NCI-H345 (cell line): ENCODE data around the gene TUBB2A.
"Not testable (repeated sequence)": the region's sequence is repeated elsewhere in the genome, so short reads cannot be mapped to it uniquely, and the experiment has no call there.

Source experiments
- DNase-seq: peaks from one replicate; lab custom pipeline; 2025; lab: John Stamatoyannopoulos, UW

Gene TUBB2A

DNA sequence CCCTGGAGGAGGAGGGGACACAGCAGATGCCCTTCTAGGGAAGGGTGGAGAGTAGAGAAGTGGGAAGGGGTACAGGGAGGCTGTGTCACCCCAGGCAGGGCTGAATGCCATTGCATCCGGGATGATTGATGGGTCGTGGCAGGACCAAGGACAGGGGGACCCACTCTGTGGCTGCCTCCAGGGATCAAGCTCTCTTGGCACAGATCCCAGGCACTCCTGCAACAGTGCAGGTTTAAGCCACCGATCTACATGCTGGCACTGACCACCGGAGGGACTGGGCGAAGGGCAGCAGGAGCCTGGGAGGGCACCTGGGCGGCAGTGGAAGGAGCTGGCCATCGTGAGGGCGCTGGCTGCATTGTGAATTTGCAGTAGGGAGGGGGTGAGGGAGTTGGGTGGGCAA lies 22.6 kb upstream of the TUBB2A start:
- not testable (repeated sequence) for DNase-seq

GRCh38 chr6:3178666-3179065 lies 21.3 kb upstream of the TUBB2A start:
- DNase-seq = not testable (repeated sequence)

DNA sequence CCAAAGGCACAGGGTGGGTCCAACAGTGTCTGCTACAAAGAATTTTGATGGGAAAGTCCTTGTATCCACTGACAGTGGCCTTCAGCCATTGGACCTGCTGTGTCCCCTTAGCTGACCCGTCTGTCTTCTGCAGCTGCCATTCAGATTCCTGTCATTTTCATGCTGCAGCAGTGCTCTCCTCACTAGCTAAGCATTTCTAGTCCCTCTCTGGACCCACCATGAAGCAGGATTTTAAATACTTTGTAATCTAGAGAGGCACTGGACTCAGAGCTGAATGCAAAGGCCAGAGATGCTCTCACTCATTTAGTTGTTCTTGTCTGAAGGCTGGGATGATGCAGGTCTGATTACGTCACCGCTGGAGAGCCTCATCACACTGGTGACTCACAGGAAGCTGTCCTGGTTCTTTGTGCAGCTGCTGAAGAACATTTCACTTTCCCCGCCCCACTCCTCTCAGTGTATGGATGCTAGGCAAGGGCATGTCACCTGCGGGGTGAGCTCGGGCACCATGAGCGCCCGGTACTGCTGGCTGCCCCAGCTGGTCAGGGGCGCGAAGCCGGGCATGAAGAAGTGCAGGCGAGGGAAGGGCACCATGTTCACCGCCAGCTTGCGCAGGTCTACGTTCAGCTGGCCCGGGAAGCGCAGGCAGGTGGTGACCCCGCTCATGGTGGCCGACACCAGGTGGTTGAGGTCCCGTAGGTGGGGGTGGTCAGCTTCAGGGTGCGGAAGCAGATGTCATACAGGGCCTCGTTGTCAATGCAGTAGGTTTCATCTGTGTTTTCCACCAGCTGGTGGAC lies 19.4 kb upstream of the TUBB2A start:
- DNase-seq = no peak

GRCh38 chr6:3175715-3176402 lies 18.5 kb upstream of the TUBB2A start:
- no peak for DNase-seq

- not testable (repeated sequence) for DNase-seq
Observed at GRCh38 chr6:3173636-3174089, 16.3 kb upstream of the TUBB2A start.

DNA sequence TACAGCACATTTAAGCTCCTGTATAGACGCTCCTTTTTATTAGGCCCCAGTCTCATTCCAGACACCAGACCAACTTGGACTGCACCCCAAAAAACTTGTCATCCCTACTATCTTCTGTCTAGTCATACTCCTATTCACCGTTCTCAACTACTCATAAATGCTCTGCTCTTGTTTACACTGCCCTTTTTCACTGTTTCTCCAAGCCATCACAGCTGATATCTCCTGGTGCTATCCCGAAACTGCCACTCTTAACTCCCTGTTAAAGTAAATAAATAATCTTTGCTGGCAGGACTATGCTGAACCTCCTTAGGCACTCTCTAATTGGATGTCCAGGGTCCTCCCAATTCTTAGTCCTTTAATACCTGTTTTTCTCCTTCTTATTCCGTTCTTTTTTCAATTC lies 15.4 kb upstream of the TUBB2A start:
- DNase-seq = not testable (repeated sequence)

DNA sequence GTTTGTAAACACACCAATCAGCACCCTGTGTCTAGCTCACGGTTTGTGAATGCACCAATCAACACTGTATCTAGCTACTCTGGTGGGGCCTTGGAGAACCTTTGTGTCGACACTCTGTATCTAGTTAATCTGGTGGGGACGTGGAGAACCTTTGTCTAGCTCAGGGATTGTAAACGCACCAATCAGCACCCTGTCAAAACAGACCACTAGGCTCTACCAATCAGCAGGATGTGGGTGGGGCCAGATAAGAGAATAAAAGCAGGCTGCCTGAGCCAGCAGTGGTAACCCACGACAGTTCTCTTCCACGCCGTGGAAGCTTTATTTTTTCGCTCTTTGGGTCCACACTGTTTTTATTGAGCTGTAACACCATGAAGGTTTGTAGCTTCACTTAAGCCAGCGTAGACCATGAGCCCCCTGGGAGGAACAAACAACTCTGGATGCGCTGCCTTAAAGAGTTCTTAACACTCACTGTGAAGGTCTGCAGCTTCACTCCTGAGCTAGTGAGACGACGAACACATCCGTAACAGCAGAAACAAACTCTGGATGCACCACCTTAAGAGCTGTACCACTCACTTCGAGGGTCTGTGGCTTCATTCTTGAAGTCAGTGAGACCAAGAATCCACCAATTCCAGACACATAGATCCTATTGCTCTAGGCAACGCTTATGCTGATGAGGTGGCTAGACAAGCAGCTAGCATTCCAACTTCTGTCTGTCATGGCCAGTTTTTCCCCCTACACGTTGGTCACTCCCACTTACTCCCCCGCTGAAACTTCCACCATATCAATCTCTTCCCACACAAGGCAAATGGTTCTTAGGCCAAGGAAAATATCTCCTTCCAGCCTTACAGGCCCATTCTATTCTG lies 14.2 kb upstream of the TUBB2A start:
- not testable (repeated sequence) for DNase-seq

- not testable (repeated sequence) for DNase-seq
Observed at GRCh38 chr6:3170676-3171075, 13.3 kb upstream of the TUBB2A start.

GRCh38 chr6:3168046-3168445 lies 10.7 kb upstream of the TUBB2A start:
- DNase-seq = not testable (repeated sequence)

DNA sequence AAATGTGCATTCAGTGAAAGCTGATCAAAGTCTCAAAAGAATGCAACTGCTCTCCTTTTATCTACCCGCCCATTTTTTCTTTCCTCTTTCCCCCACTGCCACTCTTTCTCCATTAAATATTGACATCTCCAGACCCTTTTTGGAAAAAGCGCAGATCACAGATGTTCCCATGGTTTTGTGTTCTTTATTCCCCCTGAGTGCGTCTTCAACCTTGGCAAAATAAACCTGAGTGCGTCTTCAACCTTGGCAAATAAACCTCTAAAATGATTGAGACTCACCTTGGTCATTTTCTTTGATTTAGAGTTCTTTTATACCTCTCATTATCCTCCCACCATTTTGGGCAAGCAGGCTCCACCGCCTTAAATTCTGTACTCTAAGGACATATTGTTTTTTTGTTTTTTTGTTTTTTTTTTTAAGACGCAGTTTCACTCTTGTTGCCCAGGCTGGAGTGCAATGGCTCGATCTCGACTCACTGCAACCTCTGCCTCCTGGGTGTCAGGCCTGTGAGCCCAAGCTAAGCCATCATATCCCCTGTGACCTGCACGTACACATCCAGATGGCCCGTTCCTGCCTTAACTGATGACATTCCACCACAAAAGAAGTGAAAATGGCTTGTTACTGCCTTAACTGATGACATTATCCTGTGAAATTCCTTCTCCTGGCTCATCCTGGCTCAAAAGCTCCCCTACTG lies 9.3 kb upstream of the TUBB2A start:
- DNase-seq = not testable (repeated sequence)

DNA sequence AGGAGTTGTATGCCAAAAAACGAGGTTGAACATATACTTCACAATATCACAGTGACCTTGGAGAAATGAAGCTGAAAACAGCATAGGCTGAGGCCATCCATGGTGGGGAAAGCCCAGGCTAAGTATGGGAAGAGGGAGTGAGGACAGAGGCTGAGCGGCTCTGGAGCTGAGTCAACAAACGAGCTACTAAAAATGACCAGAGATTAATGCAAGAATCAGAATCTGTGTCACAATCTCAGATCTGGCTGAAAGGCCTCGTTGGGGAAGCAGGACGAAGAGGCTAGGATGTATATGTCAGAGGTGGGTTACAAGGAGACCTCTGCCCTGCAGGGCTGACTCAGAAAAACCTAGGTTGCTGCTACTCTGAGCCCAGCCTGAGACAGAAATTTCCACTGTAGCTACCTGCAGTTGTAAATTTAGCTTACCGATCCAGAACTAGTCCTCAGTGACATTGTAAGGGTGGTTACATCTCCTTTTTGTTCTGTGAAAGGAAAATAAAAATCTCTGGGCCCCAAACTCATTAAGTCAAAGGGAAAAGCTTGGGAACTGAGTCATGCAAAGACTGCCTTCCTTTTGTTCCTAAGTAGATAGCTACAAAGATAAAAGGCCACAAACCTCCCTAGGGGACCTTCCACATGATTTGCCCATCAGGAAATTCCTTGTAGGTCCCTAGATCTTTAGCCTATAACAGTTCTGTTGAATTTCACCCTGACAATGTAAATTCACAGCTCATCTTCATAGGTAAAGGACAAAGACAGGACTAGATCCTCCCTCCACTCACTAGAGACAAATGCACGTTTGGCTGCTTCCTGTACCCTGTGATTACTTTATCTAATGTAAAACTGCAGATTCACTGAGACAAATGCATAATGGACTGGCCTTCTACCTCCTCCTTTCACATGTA lies 8.5 kb upstream of the TUBB2A start:
- no peak for DNase-seq

DNA sequence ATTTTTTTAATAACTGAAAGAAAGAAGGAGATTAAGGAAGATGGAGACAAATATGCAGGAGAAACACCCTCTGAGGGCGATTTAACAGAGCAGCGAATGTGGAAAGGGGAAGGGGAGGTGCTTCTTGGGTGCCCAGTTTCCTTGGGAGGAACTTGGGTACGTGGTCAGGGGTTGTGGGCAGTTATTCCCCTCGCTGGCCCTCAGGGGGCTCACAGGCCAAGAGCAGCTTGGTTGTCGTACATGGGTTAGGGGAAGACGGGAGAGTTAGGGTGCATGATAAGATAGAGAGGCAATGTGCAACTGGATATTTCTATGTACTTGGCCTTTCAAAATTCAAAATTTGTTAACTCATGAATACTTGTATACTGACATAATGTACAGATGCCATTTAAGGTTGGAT lies 7.0 kb upstream of the TUBB2A start:
- DNase-seq = no peak

GRCh38 chr6:3163248-3163594 lies 5.9 kb upstream of the TUBB2A start:
- DNase-seq = no peak

- peak; percentile 54 for DNase-seq
Observed at GRCh38 chr6:3162565-3163247, 5.4 kb upstream of the TUBB2A start.

GRCh38 chr6:3162067-3162497 lies 4.7 kb upstream of the TUBB2A start:
- no peak for DNase-seq

DNA sequence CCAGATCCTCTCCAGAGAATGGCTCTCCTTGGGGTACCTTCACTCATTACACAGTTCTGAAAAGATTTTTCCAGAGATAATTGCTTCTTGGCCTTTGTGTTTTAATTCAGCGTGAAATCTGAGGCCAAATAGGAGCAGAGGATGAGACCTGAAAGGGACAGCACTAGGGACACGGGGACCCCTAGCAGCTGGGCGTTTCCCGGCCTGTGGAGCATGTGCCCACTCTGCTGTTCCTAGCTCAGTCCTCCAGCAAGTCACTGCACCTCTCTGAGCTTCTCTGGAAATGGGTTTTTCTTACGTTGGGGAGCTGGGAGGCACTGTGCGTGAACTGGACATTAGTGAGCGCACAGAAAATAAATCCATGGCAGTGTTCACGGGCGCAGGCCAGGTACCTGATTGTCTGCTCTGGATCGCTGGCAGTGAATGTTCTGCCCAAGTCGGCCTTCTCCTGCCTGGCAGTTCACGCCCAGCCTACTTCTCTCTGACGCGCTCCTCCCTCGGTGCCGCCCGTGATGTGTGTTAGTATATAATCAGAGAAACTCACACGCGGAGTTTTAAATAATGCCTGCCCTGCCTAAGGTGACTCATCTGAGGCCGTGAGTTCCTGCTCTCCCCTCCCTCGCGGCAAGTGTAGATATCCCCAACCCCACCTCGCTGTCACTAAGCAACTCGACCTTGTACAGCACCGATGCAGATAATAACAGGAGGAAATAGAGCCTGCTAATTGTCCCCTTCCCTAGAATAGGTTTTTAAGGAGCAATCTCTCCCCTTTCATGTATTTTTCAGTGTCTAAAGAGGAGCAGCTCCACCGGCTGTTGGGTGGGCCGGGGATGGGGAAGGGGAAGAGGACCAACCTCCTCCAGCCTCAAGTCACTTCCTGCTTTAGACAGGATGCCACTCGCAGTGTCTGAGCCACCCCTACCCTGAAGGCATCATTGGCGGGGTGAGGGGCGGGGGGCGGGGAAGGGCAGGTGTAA lies 2.7 kb upstream of the TUBB2A start:
- DNase-seq = peak; percentile 37

GRCh38 chr6:3156184-3157130 lies 887 bp downstream of the TUBB2A start:
- DNase-seq = peak; percentile 3

- DNase-seq = not testable (repeated sequence)
Observed at GRCh38 chr6:3155416-3155815, 1.9 kb downstream of the TUBB2A start.
